ENCODE data around the gene CFAP20.

- TF ChIP-seq, protein P1, sequence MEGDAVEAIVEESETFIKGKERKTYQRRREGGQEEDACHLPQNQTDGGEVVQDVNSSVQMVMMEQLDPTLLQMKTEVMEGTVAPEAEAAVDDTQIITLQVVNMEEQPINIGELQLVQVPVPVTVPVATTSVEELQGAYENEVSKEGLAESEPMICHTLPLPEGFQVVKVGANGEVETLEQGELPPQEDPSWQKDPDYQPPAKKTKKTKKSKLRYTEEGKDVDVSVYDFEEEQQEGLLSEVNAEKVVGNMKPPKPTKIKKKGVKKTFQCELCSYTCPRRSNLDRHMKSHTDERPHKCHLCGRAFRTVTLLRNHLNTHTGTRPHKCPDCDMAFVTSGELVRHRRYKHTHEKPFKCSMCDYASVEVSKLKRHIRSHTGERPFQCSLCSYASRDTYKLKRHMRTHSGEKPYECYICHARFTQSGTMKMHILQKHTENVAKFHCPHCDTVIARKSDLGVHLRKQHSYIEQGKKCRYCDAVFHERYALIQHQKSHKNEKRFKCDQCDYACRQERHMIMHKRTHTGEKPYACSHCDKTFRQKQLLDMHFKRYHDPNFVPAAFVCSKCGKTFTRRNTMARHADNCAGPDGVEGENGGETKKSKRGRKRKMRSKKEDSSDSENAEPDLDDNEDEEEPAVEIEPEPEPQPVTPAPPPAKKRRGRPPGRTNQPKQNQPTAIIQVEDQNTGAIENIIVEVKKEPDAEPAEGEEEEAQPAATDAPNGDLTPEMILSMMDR (IDR thresholded peaks at IDR 0.05): no peak
- TF ChIP-seq POLR2A (IDR thresholded peaks at IDR 0.05; ENCODE audit: low read depth): no peak
- TF ChIP-seq EP300 (IDR thresholded peaks at IDR 0.05): no peak
- TF ChIP-seq POLR2AphosphoS5 (IDR thresholded peaks at IDR 0.05): no peak
Measured at GRCh38 chr16:58124601-58124915, 4.6 kb downstream of the CFAP20 start.

All from esophagus muscularis mucosa (tissue), 4 donors.